Skeletal muscle satellite cell (primary cell): ENCODE data around the gene BICD1.

Source experiments
- H3K27me3 ChIP-seq: 2 replicates; pipeline ENCODE4 v1.7.0; 2013; ENCODE audit warnings: low read length; ENCODE audit not compliant: control insufficient read depth, insufficient read depth
- H3K36me3 ChIP-seq: 2 replicates; pipeline ENCODE4 v1.7.0; 2013; ENCODE audit warnings: mild to moderate bottlenecking, control low read depth, low read length; ENCODE audit not compliant: insufficient read depth
- H3K4me1 ChIP-seq: 2 replicates; pipeline ENCODE4 v1.7.0; 2013; ENCODE audit warnings: low read length; ENCODE audit not compliant: control insufficient read depth, insufficient read depth
- H3K4me2 ChIP-seq: 2 replicates; pipeline ENCODE4 v1.7.0; 2013; ENCODE audit warnings: mild to moderate bottlenecking, low read length
- H3K4me3 ChIP-seq: 2 replicates; pipeline ENCODE4 v1.7.0; 2013; ENCODE audit warnings: low read length
- H3K9ac ChIP-seq: 2 replicates; pipeline ENCODE4 v1.7.0; 2013; ENCODE audit warnings: mild to moderate bottlenecking, low read depth, low read length, moderate library complexity
- H3K9me3 ChIP-seq: replicated peaks from 2 replicates; pipeline ENCODE4 v1.7.0; 2013; ENCODE audit warnings: mild to moderate bottlenecking, control low read depth, low read length

The BICD1 gene

DNA sequence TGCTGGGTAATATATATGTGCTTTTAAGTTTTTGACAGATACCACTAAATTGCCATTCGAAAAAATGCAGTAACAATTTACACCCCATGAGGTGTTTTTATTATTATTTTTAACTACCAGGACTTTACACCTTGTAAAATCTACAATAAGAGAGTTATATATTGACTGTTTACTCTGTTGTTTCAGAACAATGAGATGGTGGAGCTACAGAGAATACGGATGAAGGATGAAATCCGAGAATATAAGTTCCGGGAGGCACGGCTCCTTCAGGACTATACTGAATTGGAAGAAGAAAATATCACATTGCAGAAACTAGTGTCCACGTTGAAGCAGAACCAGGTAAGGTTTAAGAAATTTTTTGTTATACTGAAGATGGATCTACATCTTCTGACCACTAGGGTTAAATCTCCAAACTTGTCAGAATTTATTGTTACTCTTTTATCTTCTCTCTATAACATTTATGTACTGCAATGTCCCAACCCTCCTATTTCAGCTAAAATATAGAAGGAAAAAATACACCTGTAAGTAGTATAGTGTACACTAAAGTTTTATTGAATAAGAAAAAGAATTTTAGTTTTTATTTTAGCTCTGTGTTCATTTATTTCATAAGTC, 187.3 kb downstream of the BICD1 start:
- Histone ChIP-seq H3K4me3 (no peak overlapping the region), H3K4me2 (no peak overlapping the region), H3K27me3 (no peaks in the 10 kb centered on the region), H3K9me3 (no peaks in the 10 kb centered on the region), H3K4me1 (peaks cover 6% of the 10 kb centered on the region), H3K9ac (no peak overlapping the region), H3K36me3 (no peaks in the 10 kb centered on the region)

- no peak overlapping the region for H3K9ac ChIP-seq
- no peaks in the 10 kb centered on the region for H3K27me3 ChIP-seq
- no peaks in the 10 kb centered on the region for H3K9me3 ChIP-seq
- H3K4me3 ChIP-seq = no peak overlapping the region
- no peaks in the 10 kb centered on the region for H3K4me1 ChIP-seq
- no peaks in the 10 kb centered on the region for H3K36me3 ChIP-seq
- no peak overlapping the region for H3K4me2 ChIP-seq
Observed at GRCh38 chr12:32296567-32296966, 189.9 kb downstream of the BICD1 start.

GRCh38 chr12:32298917-32299316, 192.3 kb downstream of the BICD1 start:
- Histone ChIP-seq H3K4me2 (no peak overlapping the region), H3K4me3 (no peak overlapping the region)

GRCh38 chr12:32301216-32301615, 194.6 kb downstream of the BICD1 start:
- Histone ChIP-seq H3K36me3 (peaks cover 5% of the 10 kb centered on the region), H3K4me1 (no peaks in the 10 kb centered on the region), H3K4me2 (no peak overlapping the region), H3K9ac (no peak overlapping the region), H3K9me3 (no peaks in the 10 kb centered on the region), H3K4me3 (no peak overlapping the region), H3K27me3 (no peaks in the 10 kb centered on the region)

More at GRCh38 chr12:32298917-32299316, 192.3 kb downstream of the BICD1 start:
- Histone ChIP-seq H3K36me3 (no peaks in the 10 kb centered on the region), H3K9ac (no peak overlapping the region), H3K9me3 (no peaks in the 10 kb centered on the region), H3K4me1 (no peaks in the 10 kb centered on the region), H3K27me3 (no peaks in the 10 kb centered on the region)

DNA sequence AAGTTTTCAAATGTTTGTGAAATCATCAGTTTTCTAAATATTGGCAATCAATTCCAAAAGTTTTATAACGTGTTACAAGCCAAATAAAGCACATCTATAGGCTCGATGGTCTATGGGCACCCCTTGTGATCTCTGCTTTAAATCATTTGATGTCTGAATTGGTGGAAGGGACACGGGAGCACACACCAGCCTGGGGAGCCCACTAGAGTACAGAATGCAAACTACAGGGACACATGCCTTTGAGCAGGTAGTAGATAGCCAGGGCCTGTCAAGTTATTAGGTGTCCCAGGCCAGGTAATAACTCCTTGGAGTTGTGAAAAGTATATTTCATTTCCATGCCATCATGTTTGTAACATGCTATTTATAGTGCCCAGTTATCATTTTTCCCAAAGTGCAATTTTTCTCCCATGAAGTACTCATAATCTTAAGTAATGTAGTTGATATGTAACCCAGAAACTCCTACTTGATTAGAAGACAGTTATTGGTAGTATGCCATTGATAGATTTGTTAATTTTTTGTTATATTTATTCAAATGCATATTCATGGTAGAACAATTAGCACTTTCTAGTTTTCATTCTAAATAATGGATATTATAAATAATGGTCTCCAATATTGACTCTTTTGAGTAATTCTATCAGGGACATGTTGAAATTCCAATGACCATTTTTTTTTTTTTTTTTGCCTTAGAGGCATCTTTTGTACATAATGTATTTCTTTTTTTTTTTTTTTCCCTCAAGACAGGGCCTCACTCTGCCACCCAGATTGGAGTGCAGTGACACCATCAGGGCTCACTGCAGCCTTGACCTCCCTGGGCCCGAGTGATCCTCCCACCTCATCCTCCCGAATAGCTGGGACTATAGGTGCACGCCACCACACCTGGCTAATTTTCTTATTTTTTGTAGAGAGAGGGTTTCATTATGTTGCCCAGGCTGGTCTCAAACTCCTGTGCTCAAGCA, 195.8 kb downstream of the BICD1 start:
- no peak overlapping the region for H3K4me3 ChIP-seq

GRCh38 chr12:32303174-32303549, 196.5 kb downstream of the BICD1 start:
- Histone ChIP-seq H3K4me1 (no peaks in the 10 kb centered on the region), H3K27me3 (no peaks in the 10 kb centered on the region), H3K4me3 (no peak overlapping the region), H3K9ac (no peak overlapping the region), H3K4me2 (no peak overlapping the region), H3K36me3 (peaks cover 16% of the 10 kb centered on the region), H3K9me3 (no peaks in the 10 kb centered on the region)

More for the DNA sequence above, 195.8 kb downstream of the BICD1 start:
- H3K9me3 ChIP-seq = no peaks in the 10 kb centered on the region
- H3K4me1 ChIP-seq = no peaks in the 10 kb centered on the region
- no peak overlapping the region for H3K9ac ChIP-seq
- H3K27me3 ChIP-seq = no peaks in the 10 kb centered on the region
- H3K36me3 ChIP-seq = peaks cover 11% of the 10 kb centered on the region
- H3K4me2 ChIP-seq = no peak overlapping the region

DNA sequence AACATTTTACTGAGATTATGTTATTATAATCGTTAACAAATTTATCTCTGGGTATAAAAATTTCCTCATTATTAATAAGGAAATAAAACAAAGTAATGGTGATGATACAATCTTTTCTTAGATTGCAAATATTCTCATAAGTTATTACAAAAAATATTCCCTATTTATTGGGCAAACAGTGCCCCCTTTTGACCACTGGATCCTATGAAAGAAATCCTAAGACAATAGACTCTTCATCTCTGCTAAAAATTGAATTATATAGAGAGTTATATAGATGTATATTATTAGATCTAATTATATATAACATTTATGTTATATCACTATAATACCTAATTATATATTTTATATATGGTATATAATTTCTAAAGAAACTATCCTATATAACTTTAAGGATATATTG, 198.5 kb downstream of the BICD1 start:
- Histone ChIP-seq H3K27me3 (no peaks in the 10 kb centered on the region), H3K4me1 (no peaks in the 10 kb centered on the region), H3K9ac (no peak overlapping the region), H3K4me3 (no peak overlapping the region), H3K36me3 (peaks cover 17% of the 10 kb centered on the region), H3K9me3 (no peaks in the 10 kb centered on the region), H3K4me2 (no peak overlapping the region)

DNA sequence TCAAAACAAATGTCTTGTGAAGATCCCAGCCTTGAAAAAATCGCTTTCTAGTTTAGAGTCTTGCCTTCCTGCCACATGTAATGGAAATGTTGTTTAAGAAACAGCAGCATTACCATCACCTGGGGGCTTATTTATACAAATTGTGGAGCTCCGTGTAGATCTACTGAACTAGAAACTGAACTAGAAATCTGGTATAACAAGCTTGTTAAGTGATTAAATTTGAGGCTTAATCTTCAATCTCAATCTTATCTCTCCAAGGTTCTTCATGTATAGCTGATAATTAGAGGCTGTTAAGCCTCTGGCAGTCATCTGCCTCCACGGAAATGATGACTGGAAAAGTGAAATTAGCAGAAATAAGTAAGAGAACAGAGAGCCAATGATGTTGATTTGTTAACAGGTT, 200.7 kb downstream of the BICD1 start:
- Histone ChIP-seq H3K36me3 (peaks cover 17% of the 10 kb centered on the region), H3K4me1 (no peaks in the 10 kb centered on the region), H3K27me3 (no peaks in the 10 kb centered on the region), H3K4me2 (no peak overlapping the region), H3K4me3 (no peak overlapping the region), H3K9ac (no peak overlapping the region), H3K9me3 (no peaks in the 10 kb centered on the region)

DNA sequence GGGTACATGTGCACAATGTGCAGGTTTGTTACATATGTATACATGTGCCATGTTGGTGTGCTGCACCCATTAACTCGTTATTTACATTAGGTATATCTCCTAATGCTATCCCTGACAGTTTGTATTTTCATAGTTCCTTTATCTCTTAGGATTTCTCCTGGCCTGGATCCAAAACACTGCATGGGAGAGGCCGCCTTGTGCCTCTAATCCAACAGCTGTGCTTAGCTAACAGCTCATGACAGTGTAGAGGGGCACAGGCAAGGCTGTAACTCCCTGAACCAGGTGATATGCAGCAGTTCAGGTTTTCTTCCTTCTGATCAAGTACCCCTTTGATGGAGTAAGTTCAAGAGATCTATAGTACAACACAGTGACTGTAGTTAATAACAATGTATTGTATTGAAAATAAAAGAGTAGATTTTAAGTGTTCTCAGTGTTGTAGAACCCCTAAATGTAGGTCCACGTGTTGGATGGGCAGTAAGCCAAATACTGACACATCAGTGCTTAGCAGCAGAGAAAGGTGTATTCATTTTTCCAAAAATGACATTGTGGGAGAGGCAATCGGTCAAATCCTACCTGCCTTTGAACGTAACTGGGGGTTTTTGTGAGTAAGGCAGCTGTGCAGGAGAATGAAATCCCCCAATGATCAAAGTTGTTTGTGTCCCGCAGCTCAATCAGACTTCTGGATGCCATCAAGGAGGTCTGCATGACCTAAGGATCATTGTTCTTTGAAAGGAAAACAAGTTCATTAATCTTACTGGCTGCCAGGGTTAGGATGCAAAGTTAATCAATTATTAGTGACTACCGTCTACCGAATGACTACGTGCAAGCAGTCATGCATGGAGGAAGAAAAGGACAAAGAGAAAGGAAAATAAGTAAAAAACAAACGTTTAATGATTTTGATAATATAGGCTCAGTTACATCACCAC, 203.4 kb downstream of the BICD1 start:
- Histone ChIP-seq H3K9me3 (no peaks in the 10 kb centered on the region), H3K9ac (no peak overlapping the region), H3K4me3 (no peak overlapping the region), H3K36me3 (peaks cover 17% of the 10 kb centered on the region), H3K27me3 (no peaks in the 10 kb centered on the region), H3K4me1 (no peaks in the 10 kb centered on the region), H3K4me2 (no peak overlapping the region)

GRCh38 chr12:32312049-32312670, 205.5 kb downstream of the BICD1 start:
- H3K9me3 ChIP-seq = no peaks in the 10 kb centered on the region
- no peaks in the 10 kb centered on the region for H3K27me3 ChIP-seq
- H3K4me1 ChIP-seq = no peaks in the 10 kb centered on the region
- H3K36me3 ChIP-seq = peaks cover 10% of the 10 kb centered on the region
- H3K4me2 ChIP-seq = no peak overlapping the region
- H3K9ac ChIP-seq = no peak overlapping the region
- no peak overlapping the region for H3K4me3 ChIP-seq

GRCh38 chr12:32322354-32322753, 215.7 kb downstream of the BICD1 start:
- no peak overlapping the region for H3K9ac ChIP-seq
- no peak overlapping the region for H3K4me2 ChIP-seq
- H3K4me1 ChIP-seq = no peaks in the 10 kb centered on the region
- no peaks in the 10 kb centered on the region for H3K27me3 ChIP-seq
- no peaks in the 10 kb centered on the region for H3K9me3 ChIP-seq
- H3K36me3 ChIP-seq = no peaks in the 10 kb centered on the region
- H3K4me3 ChIP-seq = no peak overlapping the region
